Loucy (cell line): Measurements from ENCODE around the gene SUFU.

Source experiments
- H2AFZ ChIP-seq: fragments of 200-600 bp; sonication (generic); 2 replicates; pipeline ENCODE4 v1.6.0; 2016; ENCODE audit warnings: antibody characterized with exemption, mild to moderate bottlenecking, low read length, moderate library complexity
- H3F3A ChIP-seq: fragments of 200-600 bp; 2 replicates; pipeline ENCODE4 v1.6.0; 2016; ENCODE audit warnings: antibody characterized with exemption, low read depth, mild to moderate bottlenecking
- H3K27me3 ChIP-seq: fragments of 200-600 bp; sonication (generic); 2 replicates; pipeline ENCODE4 v1.6.1; 2014; ENCODE audit warnings: low read length, mild to moderate bottlenecking; ENCODE audit not compliant: insufficient read depth, poor library complexity, severe bottlenecking
- H3K36me3 ChIP-seq: fragments of 200-600 bp; sonication (generic); 2 replicates; pipeline ENCODE4 v1.6.1; 2016; ENCODE audit warnings: low read length; ENCODE audit not compliant: insufficient read depth
- H3K4me1 ChIP-seq: fragments of 200-600 bp; sonication (generic); 2 replicates; pipeline ENCODE4 v1.5.1; 2014; ENCODE audit warnings: low read length, mild to moderate bottlenecking; ENCODE audit not compliant: insufficient read depth, poor library complexity, severe bottlenecking
- H3K4me2 ChIP-seq: fragments of 200-600 bp; sonication (generic); 2 replicates; pipeline ENCODE4 v1.6.0; 2014; ENCODE audit warnings: antibody characterized with exemption, low read length, low read depth, mild to moderate bottlenecking; ENCODE audit not compliant: poor library complexity, severe bottlenecking
- H3K4me3 ChIP-seq: fragments of 200-600 bp; sonication (generic); 2 replicates; pipeline ENCODE4 v1.5.1; 2014; ENCODE audit warnings: low read length, mild to moderate bottlenecking, mixed read lengths; ENCODE audit not compliant: poor library complexity, severe bottlenecking
- H3K79me2 ChIP-seq: fragments of 200-600 bp; sonication (generic); 2 replicates; pipeline ENCODE4 v1.6.1; 2014; ENCODE audit warnings: low read length; ENCODE audit not compliant: insufficient read depth
- H3K9ac ChIP-seq: fragments of 200-600 bp; sonication (generic); 2 replicates; pipeline ENCODE4 v1.6.0; 2014; ENCODE audit warnings: mild to moderate bottlenecking, low read depth, low read length, moderate library complexity; ENCODE audit not compliant: poor library complexity, severe bottlenecking
- H3K9me2 ChIP-seq: fragments of 200-600 bp; sonication (generic); replicated peaks from 2 replicates; pipeline ENCODE4 v1.6.1; 2016; ENCODE audit warnings: low read depth, low read length, mixed read lengths
- H3K9me3 ChIP-seq: fragments of 200-600 bp; sonication (generic); 2 replicates; pipeline ENCODE4 v1.6.1; 2014; ENCODE audit warnings: mild to moderate bottlenecking, antibody characterized with exemption, low read length, low read depth; ENCODE audit not compliant: insufficient read depth
- H4K20me1 ChIP-seq: fragments of 200-600 bp; sonication (generic); 2 replicates; pipeline ENCODE4 v1.6.0; 2014; ENCODE audit warnings: antibody characterized with exemption, low read length, mild to moderate bottlenecking; ENCODE audit not compliant: insufficient read depth, poor library complexity, severe bottlenecking
- EZH2phosphoT487 ChIP-seq: fragments of 200-600 bp; IDR thresholded peaks from 2 replicates; pipeline ENCODE4 v1.6.1; 2018; ENCODE audit warnings: antibody characterized with exemption, mild to moderate bottlenecking, moderate library complexity, borderline replicate concordance
- TF ChIP-seq, protein P1 (sequence below): fragments of 200-600 bp; sonication (generic); conservative IDR thresholded peaks from 2 replicates; pipeline ENCODE4 v1.5.1; 2014; ENCODE audit warnings: mild to moderate bottlenecking, antibody characterized with exemption, low read length

SUFU gene

GRCh38 chr10:102599565-102600327, 96.0 kb downstream of the SUFU start:
- TF ChIP-seq, protein P1, sequence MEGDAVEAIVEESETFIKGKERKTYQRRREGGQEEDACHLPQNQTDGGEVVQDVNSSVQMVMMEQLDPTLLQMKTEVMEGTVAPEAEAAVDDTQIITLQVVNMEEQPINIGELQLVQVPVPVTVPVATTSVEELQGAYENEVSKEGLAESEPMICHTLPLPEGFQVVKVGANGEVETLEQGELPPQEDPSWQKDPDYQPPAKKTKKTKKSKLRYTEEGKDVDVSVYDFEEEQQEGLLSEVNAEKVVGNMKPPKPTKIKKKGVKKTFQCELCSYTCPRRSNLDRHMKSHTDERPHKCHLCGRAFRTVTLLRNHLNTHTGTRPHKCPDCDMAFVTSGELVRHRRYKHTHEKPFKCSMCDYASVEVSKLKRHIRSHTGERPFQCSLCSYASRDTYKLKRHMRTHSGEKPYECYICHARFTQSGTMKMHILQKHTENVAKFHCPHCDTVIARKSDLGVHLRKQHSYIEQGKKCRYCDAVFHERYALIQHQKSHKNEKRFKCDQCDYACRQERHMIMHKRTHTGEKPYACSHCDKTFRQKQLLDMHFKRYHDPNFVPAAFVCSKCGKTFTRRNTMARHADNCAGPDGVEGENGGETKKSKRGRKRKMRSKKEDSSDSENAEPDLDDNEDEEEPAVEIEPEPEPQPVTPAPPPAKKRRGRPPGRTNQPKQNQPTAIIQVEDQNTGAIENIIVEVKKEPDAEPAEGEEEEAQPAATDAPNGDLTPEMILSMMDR, result no peak
- no peak for TF ChIP-seq EZH2phosphoT487
- Histone ChIP-seq H3K4me2 (peak overlapping the region; percentile 74), H3K79me2 (no peaks in the 10 kb centered on the region), H3K4me1 (peaks cover 50% of the 10 kb centered on the region), H3K27me3 (no peaks in the 10 kb centered on the region), H3K9me2 (no peaks in the 10 kb centered on the region), H3F3A (peaks cover 5% of the 10 kb centered on the region; the same call in 1 of the 2 replicates), H3K36me3 (peaks cover 66% of the 10 kb centered on the region; the same call in 1 of the 2 replicates), H2AFZ (no peak overlapping the region), H3K9me3 (no peaks in the 10 kb centered on the region), H3K9ac (peak overlapping the region; percentile 55), H3K4me3 (peak overlapping the region; percentile 50), H4K20me1 (no peaks in the 10 kb centered on the region)

DNA sequence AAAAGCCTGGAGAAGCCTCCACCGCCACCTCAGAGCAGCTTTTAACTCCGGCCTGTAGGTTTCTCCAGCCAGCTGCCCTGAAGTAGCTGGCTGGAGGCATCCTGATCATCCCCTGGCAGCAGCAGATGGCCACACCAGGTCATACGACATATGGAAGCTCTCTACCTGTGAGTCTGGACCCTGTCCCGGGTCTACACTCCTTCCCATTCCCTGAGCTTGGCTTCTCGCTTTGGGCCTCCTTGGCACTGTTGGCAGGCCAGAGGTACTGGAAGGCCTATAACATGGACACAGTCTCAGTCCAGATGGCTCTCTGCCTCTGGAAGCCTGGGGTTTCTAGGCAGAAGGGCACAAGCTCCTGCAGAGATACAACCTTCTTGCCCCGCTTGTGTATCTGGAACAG, 97.0 kb downstream of the SUFU start:
- Histone ChIP-seq H3K27me3 (no peaks in the 10 kb centered on the region), H3K9me2 (no peaks in the 10 kb centered on the region), H3K4me2 (peak overlapping the region; percentile 74), H3F3A (peaks cover 5% of the 10 kb centered on the region; the same call in 1 of the 2 replicates), H3K4me3 (no peak overlapping the region), H3K4me1 (peaks cover 50% of the 10 kb centered on the region), H3K9me3 (no peaks in the 10 kb centered on the region), H4K20me1 (no peaks in the 10 kb centered on the region), H3K36me3 (peaks cover 56% of the 10 kb centered on the region; the same call in 1 of the 2 replicates), H3K9ac (peak overlapping the region; percentile 55), H2AFZ (no peak overlapping the region), H3K79me2 (no peaks in the 10 kb centered on the region)
- TF ChIP-seq, protein P1, result no peak
- TF ChIP-seq EZH2phosphoT487, result no peak

- peaks cover 56% of the 10 kb centered on the region; the same call in 1 of the 2 replicates for H3K36me3 ChIP-seq
- no peaks in the 10 kb centered on the region for H3K9me3 ChIP-seq
- H3K9ac ChIP-seq, result no peak overlapping the region
- TF ChIP-seq, protein P1, result no peak
- TF ChIP-seq EZH2phosphoT487, result no peak
- H3K4me2 ChIP-seq, result no peak overlapping the region
- no peak overlapping the region for H3K4me3 ChIP-seq
- no peak overlapping the region for H2AFZ ChIP-seq
- peaks cover 45% of the 10 kb centered on the region for H3K4me1 ChIP-seq
- no peaks in the 10 kb centered on the region for H4K20me1 ChIP-seq
- no peaks in the 10 kb centered on the region for H3K27me3 ChIP-seq
- no peaks in the 10 kb centered on the region for H3K9me2 ChIP-seq
- no peaks in the 10 kb centered on the region for H3K79me2 ChIP-seq
- peaks cover 5% of the 10 kb centered on the region; the same call in 1 of the 2 replicates for H3F3A ChIP-seq
Measured at GRCh38 chr10:102601639-102602038, 97.9 kb downstream of the SUFU start.
